ACC112 (cell line): Measurements from ENCODE around the gene DLG1.

Experiments
- H2AFZ ChIP-seq: fragments of 200-600 bp; sonication (generic); one replicate; pipeline ENCODE4 v1.6.0; 2017; ENCODE audit warnings: antibody characterized with exemption, low read length; ENCODE audit not compliant: unreplicated experiment
- H3K27ac ChIP-seq: fragments of 200-600 bp; sonication (generic); 2 replicates; pipeline ENCODE4 v1.5.1; 2014; ENCODE audit warnings: low read depth, mild to moderate bottlenecking, antibody characterized with exemption, low read length, moderate library complexity
- H3K27me3 ChIP-seq: fragments of 200-600 bp; sonication (generic); 2 replicates; pipeline ENCODE4 v1.6.1; 2014; ENCODE audit warnings: mild to moderate bottlenecking, antibody characterized with exemption, low read length, moderate library complexity, mixed read lengths; ENCODE audit not compliant: insufficient read depth
- H3K36me3 ChIP-seq: fragments of 200-600 bp; sonication (generic); 2 replicates; pipeline ENCODE4 v1.6.1; 2016; ENCODE audit warnings: mild to moderate bottlenecking, antibody characterized with exemption, low read length, moderate library complexity, mixed read lengths; ENCODE audit not compliant: insufficient read depth
- H3K4me1 ChIP-seq: fragments of 200-600 bp; sonication (generic); one replicate; pipeline ENCODE4 v1.6.1; 2016; ENCODE audit warnings: low read length, mixed read lengths; ENCODE audit not compliant: insufficient read depth, unreplicated experiment, control insufficient read depth
- H3K4me3 ChIP-seq: fragments of 200-600 bp; sonication (generic); 2 replicates; pipeline ENCODE4 v1.5.1; 2014; ENCODE audit warnings: mild to moderate bottlenecking, low read depth, low read length
- H3K79me2 ChIP-seq: fragments of 200-600 bp; sonication (generic); one replicate; pipeline ENCODE4 v1.6.0; 2016; ENCODE audit warnings: low read length; ENCODE audit not compliant: control insufficient read depth, unreplicated experiment, insufficient read depth

Gene DLG1

DNA sequence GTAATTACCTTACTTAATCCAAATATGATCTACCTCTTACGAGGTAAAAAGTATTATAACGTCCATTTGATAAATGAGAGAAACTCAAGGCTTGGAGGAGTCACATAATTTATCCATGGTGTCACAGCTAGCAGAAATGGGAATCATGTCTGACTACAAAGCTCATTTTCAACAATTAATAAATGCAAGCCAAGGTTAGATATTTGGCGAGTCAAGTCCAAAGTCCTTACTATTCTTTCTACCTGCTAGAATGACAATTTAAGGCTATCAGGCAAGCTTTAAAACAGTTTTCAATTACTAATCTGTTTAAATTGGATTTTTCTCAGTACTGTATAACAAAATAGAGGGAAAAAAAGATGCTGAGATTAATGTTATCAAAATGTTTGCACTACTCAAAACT is 68.6 kb downstream of the DLG1 start:
- Histone ChIP-seq H3K27ac (no peak overlapping the region), H3K79me2 (peaks cover 75% of the 10 kb centered on the region), H3K27me3 (no peaks in the 10 kb centered on the region), H3K4me1 (peaks cover 25% of the 10 kb centered on the region), H3K36me3 (no peaks in the 10 kb centered on the region), H2AFZ (no peak overlapping the region), H3K4me3 (no peak overlapping the region)

DNA sequence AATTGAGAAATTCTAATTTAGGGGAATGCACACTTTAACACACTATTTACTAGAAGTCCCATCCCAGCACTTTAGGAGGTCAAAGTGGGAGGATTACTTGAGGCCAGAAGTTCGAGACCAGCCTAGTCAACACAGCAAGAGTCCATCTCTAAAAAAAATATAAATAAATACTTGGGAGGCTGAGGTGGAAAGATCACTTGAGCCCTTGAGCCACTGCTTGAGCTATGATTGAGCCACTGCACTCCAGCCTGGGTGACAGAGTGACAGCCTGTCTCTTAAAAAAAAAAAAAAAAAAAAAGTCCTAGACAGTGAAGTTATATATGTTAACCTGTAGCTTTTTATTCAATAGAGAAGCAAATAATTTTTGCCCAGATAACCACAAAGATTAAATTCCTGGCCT is 69.2 kb downstream of the DLG1 start:
- Histone ChIP-seq H3K4me3 (no peak overlapping the region), H3K79me2 (peaks cover 73% of the 10 kb centered on the region), H3K36me3 (no peaks in the 10 kb centered on the region), H3K4me1 (peaks cover 25% of the 10 kb centered on the region), H3K27me3 (no peaks in the 10 kb centered on the region), H2AFZ (no peak overlapping the region), H3K27ac (no peak overlapping the region)

DNA sequence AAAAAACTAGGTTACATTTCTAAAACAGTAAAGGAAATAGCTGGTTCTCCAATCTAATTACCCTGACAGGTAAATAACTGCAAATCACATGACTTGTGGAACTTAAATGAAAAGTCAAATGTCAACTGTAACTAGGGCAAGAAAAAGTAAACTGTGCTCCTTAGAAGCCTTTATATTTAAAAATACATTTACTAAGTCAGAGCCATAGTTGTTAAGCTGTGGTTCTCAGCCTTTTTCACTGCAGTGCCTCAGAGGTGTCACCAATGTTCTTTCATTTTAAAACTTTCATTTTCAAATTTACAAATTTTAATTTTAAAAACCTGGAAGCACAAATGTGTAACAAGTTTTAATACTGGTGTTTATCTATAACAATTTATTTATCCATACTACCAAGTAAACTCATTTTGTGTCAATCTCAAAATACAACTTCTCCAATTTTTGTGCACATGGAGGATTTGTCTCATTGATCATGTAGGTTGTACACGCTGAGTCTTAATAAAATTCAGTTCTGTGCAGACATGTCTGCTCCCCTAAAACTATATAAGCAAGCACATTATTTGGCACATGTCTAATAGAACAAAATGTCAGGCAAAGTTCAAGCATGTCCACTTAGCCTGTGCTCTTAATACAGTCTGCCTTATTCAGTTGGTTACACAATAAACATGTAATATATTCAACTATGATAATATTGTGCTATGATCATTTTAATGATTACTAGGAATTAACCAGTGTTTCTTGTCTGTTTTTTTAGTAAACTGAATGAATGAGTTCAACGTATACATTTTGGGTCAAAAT is 70.4 kb downstream of the DLG1 start:
- Histone ChIP-seq H2AFZ (no peak overlapping the region), H3K4me3 (no peak overlapping the region), H3K4me1 (peaks cover 25% of the 10 kb centered on the region), H3K36me3 (no peaks in the 10 kb centered on the region), H3K27ac (no peak overlapping the region), H3K79me2 (peaks cover 73% of the 10 kb centered on the region), H3K27me3 (no peaks in the 10 kb centered on the region)

DNA sequence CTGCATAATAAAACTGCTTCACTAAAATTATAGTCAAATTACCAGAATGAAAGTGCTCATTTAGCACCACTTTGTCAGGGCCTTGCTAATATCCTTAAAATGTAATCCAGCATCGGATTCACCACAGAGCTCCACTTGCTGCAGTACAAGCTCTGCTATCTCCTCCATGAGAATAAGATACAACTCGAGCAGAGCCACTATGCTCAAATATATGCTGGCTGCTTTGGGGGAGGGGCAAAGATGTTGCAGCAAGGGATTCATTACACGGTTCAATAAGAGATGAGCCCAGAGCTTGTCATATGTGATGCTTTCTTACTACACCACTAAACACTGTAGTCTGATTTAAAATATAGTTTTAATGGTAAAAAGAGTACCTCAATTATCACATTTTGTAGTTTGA is 72.2 kb downstream of the DLG1 start:
- no peak overlapping the region for H3K27ac ChIP-seq
- no peaks in the 10 kb centered on the region for H3K36me3 ChIP-seq
- peaks cover 72% of the 10 kb centered on the region for H3K79me2 ChIP-seq

DNA sequence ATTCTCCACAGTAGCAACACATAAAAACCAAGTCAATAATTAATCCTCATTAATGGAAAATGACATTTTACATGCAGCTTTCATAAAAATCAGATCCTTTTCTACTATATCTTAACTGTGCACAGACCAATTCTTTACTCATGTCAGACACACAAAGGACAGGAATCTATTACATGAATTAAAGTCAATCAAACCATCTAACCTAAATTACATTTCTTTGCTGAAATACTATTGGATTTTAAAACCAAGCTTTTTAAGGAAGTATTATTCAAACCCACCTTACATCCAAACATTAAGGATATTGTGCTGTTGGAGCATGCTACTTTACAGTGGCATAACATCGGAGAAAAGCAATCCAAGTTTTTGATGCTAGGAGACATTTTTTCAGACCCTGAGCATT is 72.8 kb downstream of the DLG1 start:
- Histone ChIP-seq H2AFZ (no peak overlapping the region), H3K4me1 (peaks cover 25% of the 10 kb centered on the region), H3K4me3 (no peak overlapping the region), H3K36me3 (no peaks in the 10 kb centered on the region), H3K27ac (no peak overlapping the region), H3K79me2 (peaks cover 73% of the 10 kb centered on the region), H3K27me3 (no peaks in the 10 kb centered on the region)

More for the DNA sequence above, 72.2 kb downstream of the DLG1 start:
- Histone ChIP-seq H3K27me3 (no peaks in the 10 kb centered on the region), H3K4me1 (peaks cover 25% of the 10 kb centered on the region), H3K4me3 (no peak overlapping the region), H2AFZ (no peak overlapping the region)

DNA sequence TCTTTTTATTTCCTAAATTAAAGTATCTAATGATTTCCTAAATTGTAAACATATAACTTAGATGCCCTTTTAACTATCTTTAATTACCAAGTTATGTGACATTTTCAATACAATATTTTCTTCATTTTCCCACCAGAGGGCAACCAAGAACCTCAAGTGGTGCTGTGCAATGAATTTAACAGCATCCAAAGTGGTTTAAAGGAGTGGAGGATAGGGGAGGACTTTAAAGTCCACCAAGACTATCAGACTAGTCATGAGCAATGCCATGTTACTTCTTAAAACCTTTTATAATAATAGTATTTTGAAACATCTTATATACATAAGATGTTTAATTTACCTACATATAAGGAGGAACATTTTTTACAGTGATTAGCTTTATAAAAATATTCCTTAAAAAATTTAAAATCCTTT is 74.4 kb downstream of the DLG1 start:
- no peaks in the 10 kb centered on the region for H3K36me3 ChIP-seq
- H3K27me3 ChIP-seq: no peaks in the 10 kb centered on the region
- H3K4me3 ChIP-seq: no peak overlapping the region
- peaks cover 67% of the 10 kb centered on the region for H3K79me2 ChIP-seq
- H3K27ac ChIP-seq: no peak overlapping the region
- no peak overlapping the region for H2AFZ ChIP-seq
- peaks cover 25% of the 10 kb centered on the region for H3K4me1 ChIP-seq

DNA sequence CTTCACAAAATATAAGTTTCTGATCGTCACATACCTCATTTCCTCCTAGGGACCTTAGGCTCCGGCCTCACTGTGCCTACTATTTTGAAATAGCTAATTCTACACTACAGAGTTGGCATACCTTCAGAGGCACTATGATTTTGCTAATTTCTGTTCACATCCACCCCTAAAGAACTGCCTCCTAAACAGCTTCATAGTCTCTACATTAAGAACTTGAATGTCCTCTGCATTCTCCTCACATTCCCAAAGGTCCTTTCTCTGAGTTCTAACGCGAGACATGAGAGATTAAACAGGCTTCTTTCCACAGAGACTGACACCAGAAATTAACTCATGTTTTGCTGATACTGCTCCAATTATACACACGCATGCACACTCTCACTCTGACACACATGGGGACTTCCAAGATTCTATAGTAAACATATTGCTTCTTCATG is 75.5 kb downstream of the DLG1 start:
- Histone ChIP-seq H3K27ac (no peak overlapping the region), H3K79me2 (peaks cover 66% of the 10 kb centered on the region)

DNA sequence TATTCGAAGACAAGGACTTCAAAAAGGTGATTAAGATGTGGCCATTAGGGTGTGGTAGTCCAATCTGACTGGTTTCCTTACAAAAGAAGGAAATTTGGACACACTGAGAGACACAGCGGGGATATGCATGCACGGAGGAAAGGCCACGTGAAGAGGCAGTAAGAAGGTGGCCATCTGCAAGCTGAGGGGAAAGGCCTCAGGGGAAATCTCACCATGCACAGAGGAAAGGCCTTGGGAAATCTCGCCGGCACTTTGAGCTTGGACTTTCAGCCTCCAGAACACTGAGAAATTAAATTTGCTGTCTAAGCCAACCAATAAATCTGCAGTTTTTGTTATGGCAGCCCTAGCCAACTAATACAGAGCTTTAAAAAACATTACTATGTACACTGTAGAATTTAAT is 78.8 kb downstream of the DLG1 start:
- H3K36me3 ChIP-seq: no peaks in the 10 kb centered on the region
- H3K27me3 ChIP-seq: no peaks in the 10 kb centered on the region
- H3K79me2 ChIP-seq: peaks cover 68% of the 10 kb centered on the region
- H2AFZ ChIP-seq: no peak overlapping the region
- H3K4me1 ChIP-seq: peaks cover 31% of the 10 kb centered on the region
- H3K27ac ChIP-seq: no peak overlapping the region
- no peak overlapping the region for H3K4me3 ChIP-seq

More for the DNA sequence above, 75.5 kb downstream of the DLG1 start:
- Histone ChIP-seq H3K36me3 (no peaks in the 10 kb centered on the region), H3K4me3 (no peak overlapping the region), H3K4me1 (peaks cover 20% of the 10 kb centered on the region), H3K27me3 (no peaks in the 10 kb centered on the region), H2AFZ (no peak overlapping the region)

DNA sequence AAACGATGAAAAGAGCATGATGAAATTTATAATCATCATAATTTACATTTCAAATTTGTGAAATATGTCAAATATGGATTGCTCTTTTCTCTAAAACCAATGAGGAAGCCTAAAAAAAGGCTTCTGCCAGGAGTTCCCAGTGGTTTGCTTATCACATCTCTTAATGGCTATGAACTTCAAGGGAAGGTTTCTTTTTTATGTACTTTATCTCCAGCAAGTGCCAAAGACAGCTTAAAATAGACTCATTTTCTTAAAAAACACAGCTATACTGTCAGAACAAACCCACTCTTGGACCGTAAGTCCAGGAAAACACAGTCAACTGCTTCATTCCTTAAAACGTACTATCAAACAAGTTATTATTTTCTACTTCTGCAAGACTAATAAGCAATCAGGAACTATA is 80.2 kb downstream of the DLG1 start:
- H2AFZ ChIP-seq: no peak overlapping the region
- no peak overlapping the region for H3K27ac ChIP-seq
- H3K79me2 ChIP-seq: peaks cover 75% of the 10 kb centered on the region
- no peaks in the 10 kb centered on the region for H3K36me3 ChIP-seq
- H3K27me3 ChIP-seq: no peaks in the 10 kb centered on the region
- H3K4me1 ChIP-seq: peaks cover 33% of the 10 kb centered on the region
- H3K4me3 ChIP-seq: no peak overlapping the region

DNA sequence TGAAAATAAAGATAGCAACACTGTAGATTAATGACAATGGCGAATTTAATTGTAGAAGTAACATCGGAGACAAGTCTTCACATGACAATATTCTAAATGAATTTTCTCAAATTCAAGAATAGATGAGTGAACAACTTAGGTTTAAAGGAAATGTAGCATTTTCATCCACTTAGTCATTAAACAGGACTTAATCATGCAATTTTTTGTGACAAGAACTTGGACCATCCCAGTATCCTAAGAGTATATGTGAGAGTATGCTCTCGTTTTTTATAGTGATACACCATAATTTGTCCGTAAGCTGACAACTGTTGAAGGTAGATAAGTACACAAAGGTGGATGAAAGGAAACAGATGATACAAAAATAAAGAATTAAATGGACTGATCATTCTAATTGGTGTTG is 81.5 kb downstream of the DLG1 start:
- Histone ChIP-seq H3K27me3 (no peaks in the 10 kb centered on the region), H3K4me1 (peaks cover 33% of the 10 kb centered on the region), H2AFZ (peak overlapping the region; percentile 11), H3K79me2 (peaks cover 75% of the 10 kb centered on the region), H3K27ac (peak overlapping the region; percentile 84), H3K36me3 (no peaks in the 10 kb centered on the region), H3K4me3 (peak overlapping the region; percentile 41)

DNA sequence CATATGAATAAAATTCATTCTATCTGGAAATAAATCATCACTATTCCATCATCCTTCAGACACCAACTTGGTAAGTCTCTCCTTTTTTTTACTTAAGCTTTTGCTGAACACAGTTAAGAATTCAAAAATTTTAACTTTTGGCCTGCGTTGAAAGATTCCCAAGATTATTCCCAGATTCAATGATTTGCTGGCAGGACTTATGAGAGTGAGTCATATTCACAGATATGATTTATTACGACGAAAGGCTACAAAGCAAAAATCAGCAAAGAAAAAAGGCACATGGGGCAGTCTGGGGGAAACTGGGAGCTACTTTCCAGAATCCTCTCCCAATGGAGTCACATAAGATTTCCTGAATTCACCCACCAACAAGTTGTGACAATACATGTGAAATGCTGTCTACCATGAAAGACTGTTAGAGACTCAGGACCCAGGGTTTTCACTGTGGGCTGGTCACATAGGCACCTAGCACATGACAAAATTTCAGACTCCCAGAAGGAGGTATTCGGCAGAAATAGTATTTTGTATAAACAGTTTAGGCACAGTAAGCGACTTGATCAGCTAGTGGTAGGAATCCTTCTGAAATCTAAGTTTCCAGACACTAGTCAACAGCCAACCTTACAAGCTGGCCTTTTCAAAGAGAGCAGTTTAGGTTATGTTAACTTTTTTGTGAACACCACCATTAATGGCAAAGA is 82.1 kb downstream of the DLG1 start:
- Histone ChIP-seq H3K27ac (peak overlapping the region; percentile 84), H3K4me1 (peaks cover 33% of the 10 kb centered on the region), H3K79me2 (peaks cover 76% of the 10 kb centered on the region), H3K4me3 (peak overlapping the region; percentile 41), H2AFZ (peak overlapping the region; percentile 11), H3K36me3 (peaks cover 4% of the 10 kb centered on the region; the same call in 1 of the 2 replicates), H3K27me3 (no peaks in the 10 kb centered on the region)
